Panc1 (cell line): ENCODE results near the gene BANF2. TPM values are rescaled to one million over a fixed set of nuclear protein-coding genes. Genes with fewer than 3 reads are reported as not detected.

ENCODE experiments used
- ATAC-seq: fragments of 200-7000 bp; cut with Tn5 transposase; 2 replicates; pipeline ENCODE4 v1.9.1; 2020; ENCODE audit warnings: mild to moderate bottlenecking, moderate library complexity
- BruUV-seq: library from RNA; stranded (reverse); fragments of 400-500 nt; replicated peaks from 2 replicates; lab custom pipeline; 2021; lab: Mats Ljungman, UMichigan
- CTCF ChIA-PET: fragments of 300-600 bp; sonication (Branson Sonifier 250); formaldehyde crosslinking; loops from one replicate; lab custom pipeline; 2022; ENCODE audit warnings: antibody characterized with exemption; lab: Charles Lee
- POLR2A ChIA-PET: fragments of 300-600 bp; sonication (Branson Sonifier 250); formaldehyde crosslinking; loops from one replicate; lab custom pipeline; 2022; ENCODE audit warnings: antibody characterized with exemption; lab: Charles Lee
- DNase-seq: peaks from one replicate; pipeline ENCODE4 v3.0.0-alpha.2; 2010; ENCODE audit warnings: low read depth, low spot score
- H3K27ac ChIP-seq: 2 replicates; pipeline ENCODE4 v1.5.1; 2011; ENCODE audit warnings: mild to moderate bottlenecking, low read length, inconsistent platforms
- H3K27me3 ChIP-seq: fragments of 200-500 bp; sonication (Bioruptor generic); 2 replicates; pipeline ENCODE4 v1.6.0; 2014; ENCODE audit warnings: low read length, inconsistent platforms; ENCODE audit not compliant: control insufficient read depth, insufficient read depth
- H3K36me3 ChIP-seq: fragments of 200-500 bp; sonication (Bioruptor generic); 2 replicates; pipeline ENCODE4 v1.5.1; 2014; ENCODE audit warnings: inconsistent platforms, mild to moderate bottlenecking, low read length, moderate library complexity; ENCODE audit not compliant: control insufficient read depth, insufficient read depth
- H3K4me1 ChIP-seq: 2 replicates; pipeline ENCODE4 v1.5.1; 2011; ENCODE audit warnings: inconsistent platforms, mild to moderate bottlenecking, low read length, moderate library complexity; ENCODE audit not compliant: control insufficient read depth, insufficient read depth
- H3K4me3 ChIP-seq, 2 experiments: 2 replicates each; pipeline ENCODE4 v1.5.1; 2011 to 2012; ENCODE audit warnings: low read depth in 2 of 2, low read length in 2 of 2, mild to moderate bottlenecking in 2 of 2, inconsistent platforms in 1 of 2, moderate library complexity in 1 of 2
- H3K9me3 ChIP-seq: fragments of 200-500 bp; sonication (Bioruptor generic); 2 replicates; pipeline ENCODE4 v1.5.1; 2014; ENCODE audit warnings: low read depth, mild to moderate bottlenecking, inconsistent platforms, low read length, moderate library complexity; ENCODE audit not compliant: control insufficient read depth, insufficient read depth
- CTCF ChIP-seq: fragments of 450-650 bp; IDR thresholded peaks from 2 replicates; pipeline ENCODE4 v1.5.1; 2017; ENCODE audit warnings: mild to moderate bottlenecking
- POLR2AphosphoS5 ChIP-seq: IDR thresholded peaks from 2 replicates; pipeline ENCODE4 v1.6.1; 2012; ENCODE audit warnings: mild to moderate bottlenecking, low read depth, low read length, moderate library complexity
- REST ChIP-seq, 2 experiments: IDR thresholded peaks; 2 replicates each; pipeline ENCODE4 v1.6.1; 2011 to 2012; ENCODE audit warnings: low read depth in 2 of 2, control low read depth in 1 of 2, low read length in 1 of 2, mild to moderate bottlenecking in 1 of 2, moderate library complexity in 1 of 2; ENCODE audit not compliant: insufficient read depth in 1 of 2
- SIN3A ChIP-seq: IDR thresholded peaks from 2 replicates; pipeline ENCODE4 v1.6.1; 2012; ENCODE audit warnings: low read depth, mild to moderate bottlenecking, low read length, moderate library complexity, borderline replicate concordance; ENCODE audit not compliant: insufficient read depth
- TCF7L2 ChIP-seq: IDR thresholded peaks from 2 replicates; pipeline ENCODE4 v1.6.1; 2011; ENCODE audit warnings: mild to moderate bottlenecking, low read depth, low read length, inconsistent platforms
- in situ Hi-C: cut with HindIII; loops from 2 replicates; pipeline ENCODE4 v1.10.0; 2016; ENCODE audit warnings: low sequenced_read_pairs, low pct_unique_long_range_greater_than_20kb
- intact Hi-C: fragments of 100-400 bp; cut with micrococcal nuclease; formaldehyde crosslinking; loops from one replicate; pipeline ENCODE4 v1.10.0; 2022; ENCODE audit not compliant: unreplicated experiment
- total RNA-seq: library from RNA; stranded (reverse); gene quantifications from one replicate; pipeline ENCODE4 v1.2.1, GENCODE V29; 2021; ENCODE audit not compliant: unreplicated experiment

BANF2 gene
- total RNA-seq, 1 experiment from 2014 or later = not detected

GRCh38 chr20:17690144-17690543 lies 9.6 kb upstream of the BANF2 start:
- no peaks in the 10 kb centered on the region for H3K9me3 ChIP-seq
- H3K27me3 ChIP-seq = peaks cover 20% of the 10 kb centered on the region
- ATAC-seq (no peak), DNase-seq (no peak)
- POLR2A ChIA-PET = no interaction called here
- CTCF ChIA-PET = no interaction called here
- no peaks in the 10 kb centered on the region for H3K4me1 ChIP-seq
- intact Hi-C loops = no loop called here
- no peak overlapping the region for H3K4me3 ChIP-seq
- no TSS peak for BruUV-seq
- TF ChIP-seq SIN3A (no peak), REST (IDR thresholded peaks at IDR 0.05; ENCODE audit: insufficient read depth in 1 of 2, low read depth in 2 of 2, low read length in 1 of 2) (no peak), POLR2AphosphoS5 (no peak), TCF7L2 (no peak), CTCF (no peak)
- in situ Hi-C loops = no loop called here
- no peak overlapping the region for H3K27ac ChIP-seq
- H3K36me3 ChIP-seq = no peaks in the 10 kb centered on the region

- DNase-seq = no peak
- Histone ChIP-seq H3K36me3 (no peaks in the 10 kb centered on the region), H3K27me3 (peaks cover 11% of the 10 kb centered on the region), H3K9me3 (no peaks in the 10 kb centered on the region), H3K27ac (no peak overlapping the region), H3K4me3 (no peak overlapping the region), H3K4me1 (no peaks in the 10 kb centered on the region)
- no TSS peak for BruUV-seq
- no peak for ATAC-seq
- POLR2A ChIA-PET = no interaction called here
- intact Hi-C loops = no loop called here
- in situ Hi-C loops = no loop called here
- TF ChIP-seq POLR2AphosphoS5 (no peak), SIN3A (no peak), CTCF (no peak), REST (IDR thresholded peaks at IDR 0.05; ENCODE audit: insufficient read depth in 1 of 2, low read depth in 2 of 2, low read length in 1 of 2) (no peak), TCF7L2 (no peak)
- CTCF ChIA-PET = interaction anchor here (1.4 kb wide), 1 partner anchor 9 kb away, joined by 4 read pairs; the partner anchor contains the start of gene RRBP1
These were observed 8.0 kb upstream of the BANF2 start for GRCh38 chr20:17691758-17692157.
